ENCODE measurements around the gene KLRC3. TPM values are rescaled to one million over a fixed set of nuclear protein-coding genes. Genes with fewer than 3 reads are reported as not detected.
A peak's percentile ranks its signal among the peaks of the same experiment; 100 is the strongest.

The KLRC3 gene
- total and polyA plus RNA-seq, 10 of the 15 experiments (the other 5 are each of a cell fraction or from before 2014, with no cell fraction given), result 0.09 to 0.22 (median 0.09) TPM; not detected in 7

GRCh38 chr12:10392394-10392930 is 27.9 kb downstream of the KLRC3 start (continued):
- TF ChIP-seq BCL3 (IDR thresholded peaks at IDR 0.05; ENCODE audit: borderline replicate concordance, insufficient read depth, low read depth, low read length, poor library complexity, severe bottlenecking) (peak; percentile 37), PAX5 (IDR thresholded peaks at IDR 0.05; ENCODE audit: borderline replicate concordance, low read depth, low read length) (peak; percentile 46; the same call in 1 of the 2 replicates), RELB (IDR thresholded peaks at IDR 0.05; ENCODE audit: low read depth) (peak; percentile 53; the same call in 1 of the 2 replicates), BHLHE40 (IDR thresholded peaks at IDR 0.05; ENCODE audit: borderline replicate concordance in 1 of 2, low read depth in 2 of 2, low read length in 1 of 2) (peak in 1 of 2 experiments; percentile 55; a peak in 1 of 4 replicates), NBN (IDR thresholded peaks at IDR 0.05) (peak; percentile 40; the same call in 1 of the 2 replicates), EED (IDR thresholded peaks at IDR 0.05; ENCODE audit: low read depth) (peak; percentile 63; the same call in 1 of the 2 replicates), TBL1XR1 (IDR thresholded peaks at IDR 0.05; ENCODE audit: low read depth, low read length) (no peak), NR2F1 (conservative IDR thresholded peaks at IDR 0.05) (peak; percentile 62), RB1 (IDR thresholded peaks at IDR 0.05; ENCODE audit: borderline replicate concordance) (0 out of 2 replicates have a peak, but pooled peaks have one; percentile 23), SPI1 (IDR thresholded peaks at IDR 0.05; ENCODE audit: borderline replicate concordance, insufficient read depth, low read depth, low read length) (peak; percentile 49; the same call in 1 of the 2 replicates), SMAD1 (IDR thresholded peaks at IDR 0.05; ENCODE audit: low read depth, partially characterized antibody) (peak; percentile 83), ETV6 (conservative IDR thresholded peaks at IDR 0.05 in 1 of 2, IDR thresholded peaks at IDR 0.05 in 1 of 2; ENCODE audit: borderline replicate concordance in 1 of 2, low read depth in 1 of 2) (0 out of 4 replicates have a peak, but pooled peaks of 1 of the 2 experiments have one; percentile 29), CBFB (IDR thresholded peaks at IDR 0.05; ENCODE audit: low read depth) (peak; percentile 90), POU2F2 (IDR thresholded peaks at IDR 0.05; ENCODE audit: borderline replicate concordance, low read depth, low read length) (peak; percentile 57; the same call in 1 of the 3 replicates), CHD2 (IDR thresholded peaks at IDR 0.05; ENCODE audit: borderline replicate concordance, low read depth, low read length) (0 out of 2 replicates have a peak, but pooled peaks have one; percentile 25), ATF7 (IDR thresholded peaks at IDR 0.05; ENCODE audit: low read depth) (peak; percentile 46), MTA2 (IDR thresholded peaks at IDR 0.05; ENCODE audit: low read depth) (peak; percentile 93), SP1 (IDR thresholded peaks at IDR 0.05; ENCODE audit: low read depth, low read length) (peak; percentile 15), PKNOX1 (IDR thresholded peaks at IDR 0.05) (0 out of 2 replicates have a peak, but pooled peaks have one; percentile 22), IKZF1 (conservative IDR thresholded peaks at IDR 0.05) (peak; percentile 64; the same call in 1 of the 2 replicates), SKIL (IDR thresholded peaks at IDR 0.05; ENCODE audit: low read depth, poor library complexity, severe bottlenecking) (peak; percentile 59), DPF2 (IDR thresholded peaks at IDR 0.05) (peak; percentile 74), ZNF622 (IDR thresholded peaks at IDR 0.05) (no peak), MEF2B (IDR thresholded peaks at IDR 0.05; ENCODE audit: partially characterized antibody, poor library complexity, severe bottlenecking) (peak; percentile 41), ESRRA (IDR thresholded peaks at IDR 0.05; ENCODE audit: low read length) (no peak)
